ENCODE results near the gene C11orf58. TPM values are rescaled to one million over a fixed set of nuclear protein-coding genes. Genes with fewer than 3 reads are reported as not detected.

Gene C11orf58
- total and polyA plus RNA-seq, 9 donors, result 131 to 175 (median 155) TPM

DNA sequence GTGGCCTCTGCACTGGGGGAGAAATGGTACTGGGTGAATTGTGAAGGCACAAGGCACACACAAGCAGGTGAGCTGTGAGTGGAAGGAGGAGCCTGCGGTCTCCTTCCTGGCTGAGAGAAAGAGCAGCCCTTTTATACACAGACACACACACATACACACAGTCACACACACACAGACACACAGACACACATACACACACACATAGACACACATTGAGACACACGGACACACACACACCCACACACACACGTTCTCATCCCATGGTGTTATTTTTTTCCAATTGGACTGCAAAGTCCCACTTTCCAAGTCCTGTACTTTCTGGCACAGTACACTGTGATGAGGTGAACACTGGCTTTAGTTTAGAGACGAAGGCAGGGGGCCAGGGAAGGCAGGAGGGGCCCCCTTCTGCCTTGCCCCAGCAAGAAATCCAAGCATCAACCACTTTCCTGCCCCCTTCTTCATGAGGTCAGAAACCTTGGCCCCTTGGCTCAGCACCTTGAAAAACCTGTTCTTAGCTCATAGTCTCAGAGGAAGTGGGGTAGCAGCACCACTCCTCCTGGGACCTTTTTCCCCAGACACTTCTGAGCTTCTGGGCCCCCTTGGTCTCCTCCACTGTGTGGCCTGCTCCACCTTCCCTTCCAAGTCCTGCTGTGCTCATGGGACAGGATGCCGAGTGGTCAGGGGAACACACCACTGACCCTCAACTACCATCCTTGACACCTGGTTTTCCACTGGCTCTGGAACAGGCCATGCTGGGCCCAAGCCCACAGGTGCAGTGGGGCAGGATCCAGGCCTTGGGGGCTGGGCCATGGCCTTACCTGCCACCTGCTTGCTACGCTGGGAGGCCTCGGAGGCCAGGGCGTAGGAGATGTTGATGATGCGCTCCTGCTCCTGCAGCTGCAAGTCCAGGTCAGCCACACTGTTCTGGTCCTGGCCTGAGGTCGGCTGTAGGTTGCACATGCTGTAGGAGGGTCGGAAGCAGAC, 43.8 kb downstream of the C11orf58 start:
- WGBS, 3 donors, result 85 to 89% (median 87%) methylated on average over 10 to 11 of the region's 11 CpGs
- Histone ChIP-seq H3K4me3 (no peak overlapping the region), H3K4me1 (ENCODE audit: insufficient read depth) (no peaks in the 10 kb centered on the region), H3K36me3 (no peaks in the 10 kb centered on the region), H3K27ac (no peak overlapping the region), H3K9me3 (no peaks in the 10 kb centered on the region), H3K27me3 (no peaks in the 10 kb centered on the region)
- DNase-seq, result no peak
- TF ChIP-seq, protein P1, sequence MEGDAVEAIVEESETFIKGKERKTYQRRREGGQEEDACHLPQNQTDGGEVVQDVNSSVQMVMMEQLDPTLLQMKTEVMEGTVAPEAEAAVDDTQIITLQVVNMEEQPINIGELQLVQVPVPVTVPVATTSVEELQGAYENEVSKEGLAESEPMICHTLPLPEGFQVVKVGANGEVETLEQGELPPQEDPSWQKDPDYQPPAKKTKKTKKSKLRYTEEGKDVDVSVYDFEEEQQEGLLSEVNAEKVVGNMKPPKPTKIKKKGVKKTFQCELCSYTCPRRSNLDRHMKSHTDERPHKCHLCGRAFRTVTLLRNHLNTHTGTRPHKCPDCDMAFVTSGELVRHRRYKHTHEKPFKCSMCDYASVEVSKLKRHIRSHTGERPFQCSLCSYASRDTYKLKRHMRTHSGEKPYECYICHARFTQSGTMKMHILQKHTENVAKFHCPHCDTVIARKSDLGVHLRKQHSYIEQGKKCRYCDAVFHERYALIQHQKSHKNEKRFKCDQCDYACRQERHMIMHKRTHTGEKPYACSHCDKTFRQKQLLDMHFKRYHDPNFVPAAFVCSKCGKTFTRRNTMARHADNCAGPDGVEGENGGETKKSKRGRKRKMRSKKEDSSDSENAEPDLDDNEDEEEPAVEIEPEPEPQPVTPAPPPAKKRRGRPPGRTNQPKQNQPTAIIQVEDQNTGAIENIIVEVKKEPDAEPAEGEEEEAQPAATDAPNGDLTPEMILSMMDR (IDR thresholded peaks at IDR 0.05), result no peak
- no peak for TF ChIP-seq POLR2A (IDR thresholded peaks at IDR 0.05)
- intact Hi-C loops (cut with DNase I), result no loop called here

DNA sequence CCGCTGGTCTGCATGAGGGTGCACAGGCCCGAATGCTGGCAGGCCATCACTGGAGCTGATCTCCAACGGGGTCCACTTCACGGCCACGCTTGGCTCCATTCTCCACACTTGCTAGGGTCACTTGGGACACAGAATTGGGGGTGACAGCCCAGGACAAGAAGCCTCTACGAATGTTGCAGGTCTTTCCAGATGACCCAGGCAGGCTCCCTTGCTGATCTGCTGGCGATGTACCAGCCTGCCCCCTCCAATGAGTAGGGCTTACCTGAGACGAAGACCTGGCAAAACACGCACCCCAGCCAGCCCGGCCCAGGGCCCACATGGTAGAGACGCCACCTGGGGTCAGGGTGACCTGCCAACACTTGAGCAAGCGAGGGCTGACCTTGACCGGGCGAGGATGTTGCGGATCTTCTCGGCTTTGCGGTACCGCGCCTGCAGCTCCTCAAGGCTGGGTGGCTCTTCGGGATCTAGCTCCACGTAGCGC, 44.9 kb downstream of the C11orf58 start:
- DNase-seq, result no peak

GRCh38 chr11:16784097-16784496, 45.6 kb downstream of the C11orf58 start:
- Histone ChIP-seq H3K4me1 (ENCODE audit: insufficient read depth) (no peaks in the 10 kb centered on the region), H3K27ac (no peak overlapping the region), H3K4me3 (no peak overlapping the region), H3K27me3 (no peaks in the 10 kb centered on the region), H3K36me3 (no peaks in the 10 kb centered on the region), H3K9me3 (no peaks in the 10 kb centered on the region)
- 70 to 82% (median 80%) methylated on average over 2 of the region's 2 CpGs for WGBS, 3 donors
- no peak for DNase-seq
- intact Hi-C loops (cut with DNase I), result no loop called here
- no peak for TF ChIP-seq EP300 (IDR thresholded peaks at IDR 0.05)
- no peak for TF ChIP-seq POLR2A (IDR thresholded peaks at IDR 0.05)
- TF ChIP-seq, protein P1 (IDR thresholded peaks at IDR 0.05), result no peak

More for the DNA sequence above, 44.9 kb downstream of the C11orf58 start:
- Histone ChIP-seq H3K36me3 (no peaks in the 10 kb centered on the region), H3K4me3 (no peak overlapping the region), H3K9me3 (no peaks in the 10 kb centered on the region), H3K27me3 (no peaks in the 10 kb centered on the region), H3K27ac (no peak overlapping the region), H3K4me1 (ENCODE audit: insufficient read depth) (no peaks in the 10 kb centered on the region)
- intact Hi-C loops (cut with DNase I), result no loop called here
- WGBS, 3 donors, result 87 to 90% (median 90%) methylated on average over 21 to 22 of the region's 22 CpGs
- no peak for TF ChIP-seq EP300 (IDR thresholded peaks at IDR 0.05)
- TF ChIP-seq, protein P1 (IDR thresholded peaks at IDR 0.05), result no peak
- no peak for TF ChIP-seq POLR2A (IDR thresholded peaks at IDR 0.05)

- intact Hi-C loops (cut with DNase I), result no loop called here
- Histone ChIP-seq H3K4me1 (ENCODE audit: insufficient read depth) (no peaks in the 10 kb centered on the region), H3K9me3 (no peaks in the 10 kb centered on the region), H3K27ac (no peak overlapping the region), H3K36me3 (no peaks in the 10 kb centered on the region), H3K27me3 (no peaks in the 10 kb centered on the region), H3K4me3 (no peak overlapping the region)
- no peak for DNase-seq
- 35 to 47% (median 43%) methylated on average over 2 of the region's 2 CpGs for WGBS, 3 donors
- TF ChIP-seq, protein P1 (IDR thresholded peaks at IDR 0.05), result no peak
- no peak for TF ChIP-seq POLR2A (IDR thresholded peaks at IDR 0.05)
- no peak for TF ChIP-seq EP300 (IDR thresholded peaks at IDR 0.05)
These were observed 46.2 kb downstream of the C11orf58 start for GRCh38 chr11:16784666-16785065.
